ENCODE measurements around the gene DSCAM.
"Not testable (repeated sequence)": the region's sequence is repeated elsewhere in the genome, so short reads cannot be mapped to it uniquely, and the experiment has no call there.

DSCAM gene

DNA sequence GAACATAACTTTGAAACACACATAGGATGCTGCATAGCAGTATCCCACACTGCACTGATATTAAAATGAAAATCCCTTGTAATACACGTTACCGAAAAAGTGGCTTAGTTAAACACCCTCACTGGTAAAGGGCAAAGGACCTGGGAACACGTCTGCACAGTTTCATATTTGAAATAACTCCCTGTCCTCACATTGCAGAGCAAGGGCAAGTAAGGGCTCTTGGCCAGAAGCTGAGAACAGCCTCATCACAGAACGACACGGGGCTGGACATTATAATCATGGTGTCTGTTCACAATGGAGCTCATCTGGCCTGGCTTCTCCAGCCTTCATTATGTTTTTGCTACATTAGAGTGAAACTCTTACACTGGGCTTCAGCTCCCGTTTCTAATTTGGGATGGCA lies 772.8 kb downstream of the DSCAM start:
- no peak for DNase-seq

- no peak for DNase-seq
These were observed 773.3 kb downstream of the DSCAM start for GRCh38 chr21:40073642-40074041.

DNA sequence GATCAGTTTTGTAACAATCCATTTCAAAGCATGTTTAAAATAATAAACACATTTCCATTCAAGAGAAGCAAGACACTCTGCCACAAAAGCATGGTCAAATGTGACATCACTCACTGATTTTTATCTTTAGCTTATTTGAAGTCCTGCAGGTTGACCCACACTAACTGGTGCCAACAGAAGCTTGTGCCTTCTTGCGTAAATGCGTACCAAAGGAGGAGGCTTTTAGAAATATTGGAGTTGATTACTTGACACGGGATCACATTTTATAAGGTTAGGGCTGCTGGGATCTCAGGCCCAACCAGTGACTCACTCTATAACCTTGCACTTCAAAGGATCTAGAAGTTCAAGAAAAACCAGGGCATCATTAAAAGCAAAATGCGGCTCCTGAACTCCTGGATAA lies 776.1 kb downstream of the DSCAM start:
- DNase-seq: no peak

- DNase-seq: no peak
These were observed 779.2 kb downstream of the DSCAM start for GRCh38 chr21:40067751-40068150.

DNA sequence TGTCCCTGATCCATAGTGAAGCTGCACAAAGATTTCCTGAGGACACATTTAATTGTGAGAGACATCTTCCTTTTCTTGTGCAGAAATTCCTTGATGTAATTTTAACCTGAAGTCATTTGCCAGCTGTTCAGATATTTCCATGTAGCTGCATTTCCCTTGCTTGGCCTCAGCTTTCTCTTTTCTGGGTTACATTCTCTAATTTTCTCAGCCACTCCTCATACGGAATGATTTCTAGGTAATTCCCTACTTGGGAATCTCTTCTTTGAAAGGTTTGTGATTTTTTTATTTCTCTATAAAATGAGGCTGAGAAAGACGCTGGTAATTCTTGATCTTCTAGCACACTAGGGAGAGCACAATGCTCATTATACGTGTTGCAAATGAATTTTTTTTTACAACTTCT lies 780.7 kb downstream of the DSCAM start:
- no peak for DNase-seq

GRCh38 chr21:40060083-40060677 lies 786.8 kb downstream of the DSCAM start:
- no peak for DNase-seq

GRCh38 chr21:40057331-40057730 lies 789.6 kb downstream of the DSCAM start:
- DNase-seq: no peak

DNA sequence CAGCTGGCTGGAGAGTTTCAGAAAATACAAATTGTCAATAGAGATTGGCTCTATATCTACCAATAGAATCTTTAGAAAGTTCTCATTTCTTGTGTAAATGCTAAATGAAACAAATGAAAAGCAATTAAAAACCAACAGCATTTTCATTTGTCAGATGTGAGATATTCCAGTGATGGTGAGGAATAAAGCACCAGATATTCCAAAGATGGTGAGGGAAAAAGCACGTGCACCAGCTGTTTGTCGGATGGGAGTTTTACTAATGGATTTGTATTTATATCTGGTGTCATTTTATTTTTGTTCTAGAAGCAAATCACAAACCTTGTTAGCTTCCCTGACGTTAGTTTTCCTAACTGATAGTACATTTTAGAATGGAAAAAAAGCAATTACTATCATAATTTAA lies 790.9 kb downstream of the DSCAM start:
- DNase-seq: no peak

DNA sequence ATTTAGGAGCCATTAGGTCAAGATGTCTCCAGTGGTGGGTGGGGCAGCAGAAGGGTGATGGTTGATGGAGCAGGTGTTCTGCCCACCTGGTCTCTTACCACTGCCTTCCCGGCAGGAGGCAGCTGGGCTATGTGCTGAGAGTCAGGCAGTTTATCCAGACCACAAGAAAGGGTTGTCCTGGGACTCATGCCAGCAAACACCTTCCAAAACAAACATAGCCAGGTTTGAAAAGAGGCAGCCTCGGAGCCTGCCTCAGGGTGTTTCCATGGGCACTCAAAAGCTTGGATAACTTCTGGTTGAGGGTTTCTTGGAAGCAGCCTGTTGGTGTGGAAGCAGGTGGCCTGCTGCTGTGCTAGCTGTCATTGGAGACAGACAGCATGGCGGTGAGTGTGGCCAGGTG lies 792.6 kb downstream of the DSCAM start:
- no peak for DNase-seq

DNA sequence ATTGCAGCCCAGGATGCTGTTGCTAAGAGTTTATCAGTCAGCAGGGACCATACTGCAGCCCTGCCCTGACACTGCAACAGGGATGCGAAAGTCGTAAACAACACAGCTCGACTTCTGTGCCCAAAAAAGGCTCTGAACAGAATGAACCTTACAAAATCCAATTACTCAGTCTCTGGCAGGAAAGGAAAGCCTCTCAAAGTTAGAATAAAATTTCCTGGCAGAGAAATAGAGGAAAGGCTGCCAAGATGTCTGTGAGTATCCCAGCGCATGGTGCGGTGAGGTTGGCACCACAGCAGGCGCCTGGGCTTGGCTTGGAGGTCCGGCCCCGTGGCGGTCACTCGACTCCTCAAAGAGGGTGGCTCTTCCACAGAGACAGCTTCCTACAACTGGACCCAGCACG lies 794.0 kb downstream of the DSCAM start:
- no peak for DNase-seq

- no peak for DNase-seq
These were observed 794.7 kb downstream of the DSCAM start for GRCh38 chr21:40052276-40052675.

DNA sequence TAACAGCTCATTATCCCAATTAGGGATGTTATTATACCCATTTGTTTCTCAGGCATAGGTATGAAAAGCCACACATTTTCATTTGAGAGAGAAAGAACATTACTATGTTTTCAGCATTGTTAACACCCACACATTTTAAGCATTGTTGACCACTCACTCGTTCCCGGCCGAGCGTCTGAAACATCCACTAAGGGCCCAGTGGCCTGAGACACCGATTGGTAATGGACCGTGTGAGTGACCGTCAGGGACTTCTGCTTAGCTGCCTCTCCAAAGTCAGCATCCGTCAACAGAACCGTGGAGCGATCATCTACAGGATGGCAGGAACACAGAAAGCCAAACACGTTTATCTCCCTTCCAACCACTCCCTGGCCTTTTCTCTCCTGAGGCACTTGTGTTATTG lies 795.2 kb downstream of the DSCAM start:
- no peak for DNase-seq

DNA sequence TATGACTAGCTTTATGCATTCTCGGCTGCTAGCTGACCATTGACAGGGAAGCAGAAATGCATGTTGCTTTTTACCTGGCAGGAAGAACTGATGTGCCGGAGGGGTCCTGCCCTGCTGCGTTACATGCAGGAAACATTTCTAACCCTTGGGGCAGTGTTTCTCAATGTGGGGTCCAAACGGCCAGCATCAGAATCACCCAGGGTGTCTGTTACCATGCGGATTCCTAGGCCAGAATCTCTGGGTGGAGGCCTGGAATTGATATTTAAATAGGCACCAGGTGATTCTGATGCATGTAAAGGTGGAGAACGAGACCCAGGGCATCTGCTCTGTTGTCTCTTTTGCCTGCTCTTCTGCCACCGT lies 797.0 kb downstream of the DSCAM start:
- DNase-seq: no peak

DNA sequence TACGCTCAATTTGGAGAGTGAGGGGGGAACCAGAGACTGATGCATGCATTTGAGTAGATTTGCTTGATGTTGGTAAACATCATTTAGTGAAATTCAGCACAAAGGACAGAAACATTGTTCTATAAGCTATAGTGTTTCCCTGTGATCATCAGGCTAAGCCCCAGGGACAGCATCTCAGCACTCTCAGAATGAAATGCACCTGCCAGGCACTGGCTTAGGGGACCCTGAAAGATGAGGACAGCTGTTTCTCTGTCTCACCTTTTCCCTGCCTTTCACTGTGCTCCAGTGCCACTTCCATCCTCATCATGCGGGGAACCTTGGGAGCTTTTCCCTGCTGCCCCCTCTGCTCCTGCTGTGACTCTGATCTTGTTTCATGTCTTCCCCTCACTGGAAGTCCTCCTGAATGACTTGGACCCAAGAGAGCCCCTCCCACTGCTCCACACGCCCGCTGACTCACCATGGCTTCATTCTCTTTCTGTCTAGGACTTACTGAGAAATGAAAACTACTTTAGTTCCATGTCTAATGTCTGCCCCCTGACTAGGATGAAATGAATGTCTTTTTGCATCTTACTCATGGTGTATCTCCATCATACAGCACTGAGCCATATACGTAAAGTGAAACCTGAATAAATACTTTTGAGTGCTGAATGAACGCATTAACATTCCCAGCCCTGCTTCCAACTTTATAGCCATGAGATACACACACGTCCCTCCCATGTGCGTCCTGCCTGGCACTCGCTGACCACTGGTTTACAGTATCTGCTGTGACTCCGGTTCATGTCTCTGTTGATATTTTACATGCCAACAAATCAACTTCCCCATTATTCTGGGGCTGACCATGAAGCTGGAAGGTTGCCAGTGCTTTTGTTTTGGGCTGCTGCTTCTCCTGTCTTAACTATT lies 797.7 kb downstream of the DSCAM start:
- DNase-seq: peak; percentile 15

DNA sequence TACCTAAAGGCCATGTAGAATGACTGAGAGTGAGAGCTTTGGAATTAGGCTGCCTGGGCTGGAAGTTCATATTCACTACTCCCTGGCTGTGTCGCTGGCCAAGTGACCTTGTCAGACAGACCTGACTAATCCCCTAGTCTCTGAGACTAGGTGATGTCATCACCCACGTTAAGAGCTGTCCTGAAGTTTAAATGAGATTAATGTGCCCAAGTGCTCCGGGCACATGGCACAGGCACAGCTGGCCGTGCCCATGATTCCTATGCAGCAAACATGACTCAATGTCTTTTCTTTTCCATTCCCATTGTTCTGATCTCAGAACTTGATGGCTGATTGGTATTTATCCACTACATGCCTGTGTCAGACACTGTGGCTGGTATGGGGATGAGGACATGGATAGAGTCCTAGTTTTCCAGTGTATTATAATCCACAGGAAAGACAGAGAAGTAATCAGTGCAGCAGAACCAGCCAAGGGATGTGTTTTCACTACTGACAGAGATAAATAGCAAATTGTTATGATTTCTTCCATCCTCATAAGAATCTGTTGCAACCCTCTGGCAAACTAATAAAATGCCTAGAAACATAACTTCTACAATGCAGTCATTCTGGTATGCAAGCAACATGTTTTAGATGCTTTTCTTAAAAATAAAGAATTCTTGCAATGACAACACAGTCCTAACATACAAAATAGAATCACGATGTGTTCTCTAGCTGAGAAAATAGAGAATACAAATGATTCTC lies 798.8 kb downstream of the DSCAM start:
- DNase-seq: no peak

- no peak for DNase-seq
These were observed 799.7 kb downstream of the DSCAM start for GRCh38 chr21:40047211-40047610.

DNA sequence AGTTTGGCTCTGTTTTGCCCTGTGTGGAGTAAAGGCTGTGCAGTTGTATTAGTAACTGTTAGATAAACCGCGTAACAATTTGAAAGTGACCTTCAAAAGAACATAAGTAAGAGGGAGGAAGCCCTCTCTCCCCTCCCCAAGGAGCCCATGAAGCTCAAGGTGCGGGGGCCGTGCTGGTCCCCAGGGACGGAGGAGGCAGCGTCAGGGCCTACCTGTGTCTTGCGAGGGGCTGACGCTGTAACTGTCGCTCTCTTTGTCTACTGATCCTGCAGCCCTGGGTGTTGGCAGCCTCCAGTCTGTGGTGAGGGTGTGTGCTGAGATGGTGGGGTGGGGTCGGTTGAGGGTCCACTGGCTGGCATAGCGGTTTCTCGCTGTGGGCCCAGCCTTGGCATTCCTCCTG lies 803.1 kb downstream of the DSCAM start:
- DNase-seq: no peak

DNA sequence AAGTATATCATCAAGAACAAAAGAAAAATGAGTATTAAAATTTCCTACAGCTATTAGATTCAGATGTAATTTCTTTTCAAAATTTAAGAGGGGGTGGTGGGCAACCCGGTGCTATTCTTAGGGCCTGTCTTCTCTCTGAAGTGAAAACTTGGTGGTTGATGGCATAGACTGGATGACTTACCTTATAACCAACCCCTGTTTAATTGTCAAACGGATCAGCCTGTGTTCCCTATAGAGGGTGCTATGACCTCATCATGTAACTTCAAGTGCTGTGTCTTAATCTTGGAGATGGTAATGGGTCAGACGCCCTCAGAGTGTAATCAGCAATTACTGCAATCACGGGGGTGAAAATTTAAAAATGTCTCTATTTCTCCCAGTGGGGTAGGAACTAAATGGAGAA lies 803.5 kb downstream of the DSCAM start:
- no peak for DNase-seq

- DNase-seq: no peak
These were observed 805.5 kb downstream of the DSCAM start for GRCh38 chr21:40041446-40041845.

DNA sequence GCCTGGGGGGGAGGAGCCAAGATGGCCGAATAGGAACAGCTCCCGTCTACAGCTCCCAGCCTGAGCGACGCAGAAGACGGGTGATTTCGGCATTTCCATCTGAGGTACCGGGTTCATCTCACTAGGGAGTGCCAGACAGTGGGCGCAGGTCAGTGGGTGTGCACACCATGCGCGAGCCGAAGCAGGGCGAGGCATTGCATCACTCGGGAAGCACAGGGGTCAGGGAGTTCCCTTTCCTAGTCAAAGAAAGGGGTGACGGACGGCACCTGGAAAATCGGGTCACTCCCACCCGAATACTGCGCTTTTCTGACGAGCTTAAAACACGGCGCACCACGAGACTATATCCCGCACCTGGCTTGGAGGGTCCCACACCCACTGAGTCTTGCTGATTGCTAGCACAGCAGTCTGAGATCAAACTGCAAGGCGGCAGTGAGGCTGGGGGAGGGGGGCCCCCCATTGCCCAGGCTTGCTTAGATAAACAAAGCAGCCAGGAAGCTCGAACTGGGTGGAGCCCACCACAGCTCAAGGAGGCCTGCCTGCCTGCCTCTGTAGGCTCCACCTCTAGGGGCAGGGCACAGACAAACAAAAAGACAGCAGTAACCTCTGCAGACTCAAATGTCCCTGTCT lies 813.7 kb downstream of the DSCAM start:
- DNase-seq: not testable (repeated sequence)

GRCh38 chr21:40029888-40030287 lies 817.1 kb downstream of the DSCAM start:
- no peak for DNase-seq

DNA sequence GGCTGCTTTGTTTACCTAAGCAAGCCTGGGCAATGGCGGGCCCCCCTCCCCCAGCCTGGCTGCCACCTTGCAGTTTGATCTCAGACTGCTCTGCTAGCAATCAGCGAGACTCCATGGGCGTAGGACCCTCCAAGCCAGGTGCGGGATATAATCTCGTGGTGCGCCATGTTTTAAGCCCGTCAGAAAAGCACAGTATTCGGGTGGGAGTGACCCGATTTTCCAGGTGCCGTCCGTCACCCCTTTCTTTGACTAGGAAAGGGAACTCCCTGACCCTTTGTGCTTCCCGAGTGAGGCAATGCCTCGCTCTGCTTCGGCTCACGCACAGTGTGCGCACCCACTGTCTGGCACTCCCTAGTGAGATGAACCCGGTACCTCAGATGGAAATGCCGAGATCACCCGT lies 818.6 kb downstream of the DSCAM start:
- not testable (repeated sequence) for DNase-seq

GRCh38 chr21:40021558-40022351 lies 825.2 kb downstream of the DSCAM start:
- no peak for DNase-seq

Measured in stimulated activated CD4-positive, alpha-beta T cell treated with anti-CD3 and anti-CD28 coated beads, Interleukin-1b, Interleukin-23, amount 100 ng/mL, for 48 hours (primary cell).